Inflammatory macrophage (primary cell): ENCODE data around the gene TXNRD2.
"Not testable (repeated sequence)": the region's sequence is repeated elsewhere in the genome, so short reads cannot be mapped to it uniquely, and the experiment has no call there.

ENCODE experiments used
- DNase-seq, 2 donors: peaks; one replicate each; pipeline ENCODE4 v3.0.0-alpha.2; 2020 to 2022

The TXNRD2 gene

GRCh38 chr22:19943082-19944026 lies 1.7 kb upstream of the TXNRD2 start:
- DNase-seq: peak; percentile 48 to 50

GRCh38 chr22:19942157-19943081 lies 801 bp upstream of the TXNRD2 start:
- peak; percentile 44 to 48 for DNase-seq

- no peak for DNase-seq
Observed at GRCh38 chr22:19940536-19941364, 868 bp downstream of the TXNRD2 start.

- peak in 1 of 2 donors; percentile 34 for DNase-seq
Observed at GRCh38 chr22:19937616-19938473, 3.8 kb downstream of the TXNRD2 start.

- no peak for DNase-seq
Observed at GRCh38 chr22:19936513-19936912, 5.1 kb downstream of the TXNRD2 start.

- DNase-seq: not testable (repeated sequence)
Observed at GRCh38 chr22:19935123-19935718, 6.4 kb downstream of the TXNRD2 start.

GRCh38 chr22:19933341-19934241 lies 8.0 kb downstream of the TXNRD2 start:
- DNase-seq: no peak

GRCh38 chr22:19932367-19933206 lies 9.0 kb downstream of the TXNRD2 start:
- peak in 1 of 2 donors; percentile 67 for DNase-seq

GRCh38 chr22:19931514-19931913 lies 10.1 kb downstream of the TXNRD2 start:
- DNase-seq: no peak

GRCh38 chr22:19930551-19931486 lies 10.8 kb downstream of the TXNRD2 start:
- DNase-seq: peak; percentile 42 to 71

GRCh38 chr22:19929586-19930550 lies 11.8 kb downstream of the TXNRD2 start:
- no peak for DNase-seq

GRCh38 chr22:19928207-19928606 lies 13.4 kb downstream of the TXNRD2 start:
- peak; percentile 48 to 51 for DNase-seq

- no peak for DNase-seq
Observed at GRCh38 chr22:19927696-19928095, 13.9 kb downstream of the TXNRD2 start.

GRCh38 chr22:19926028-19926427 lies 15.6 kb downstream of the TXNRD2 start:
- DNase-seq: not testable (repeated sequence)

GRCh38 chr22:19923914-19924513 lies 17.6 kb downstream of the TXNRD2 start:
- no peak for DNase-seq

GRCh38 chr22:19921544-19922081 lies 20.0 kb downstream of the TXNRD2 start:
- no peak for DNase-seq
